HG02588 (cell line): ENCODE results near the gene FGGY.
"Not testable (repeated sequence)": the region's sequence is repeated elsewhere in the genome, so short reads cannot be mapped to it uniquely, and the experiment has no call there.

ENCODE experiments used
- ATAC-seq: cut with Tn5 transposase; IDR thresholded peaks from one replicate; pipeline ENCODE4 v1.9.1; 2021; ENCODE audit warnings: mild to moderate bottlenecking, moderate library complexity; ENCODE audit not compliant: unreplicated experiment

FGGY gene

DNA sequence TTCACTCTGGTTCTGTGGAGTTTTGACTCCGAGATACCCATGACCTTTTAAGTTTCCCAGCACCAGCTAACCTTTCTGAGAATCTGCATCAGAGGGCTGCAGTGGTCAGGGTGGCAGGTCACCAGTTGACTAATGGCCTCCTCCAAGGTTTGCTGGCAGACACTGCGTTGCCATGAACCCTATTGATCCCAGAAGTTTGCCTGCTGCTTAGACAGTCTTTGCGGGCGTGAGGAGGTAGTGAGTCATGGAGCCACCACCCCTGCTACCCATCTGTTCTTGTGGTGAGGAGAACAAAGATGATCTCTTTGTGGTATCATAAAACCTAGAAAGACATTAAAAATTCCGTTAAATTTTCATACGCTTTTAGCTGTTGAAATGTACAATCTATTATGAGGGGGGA, 180.4 kb downstream of the FGGY start:
- no peak for ATAC-seq

DNA sequence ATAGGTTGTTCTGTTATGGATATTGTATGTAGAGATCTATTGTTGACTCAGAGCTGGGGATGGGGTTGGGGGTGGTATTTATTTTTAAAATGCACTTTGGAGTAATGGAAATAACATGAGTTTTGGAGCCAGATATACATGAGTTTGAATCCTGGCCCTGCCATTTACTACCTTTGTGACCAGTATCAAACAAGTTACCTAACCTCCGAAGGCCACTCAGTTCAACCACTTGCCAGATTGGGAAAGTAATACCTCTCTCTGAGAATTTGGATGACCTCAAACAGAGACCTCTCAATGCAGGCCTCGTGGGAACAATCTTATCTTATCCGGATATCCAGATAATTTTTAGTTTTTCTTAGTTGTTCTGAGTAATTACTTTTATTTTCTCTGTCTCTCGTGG, 181.0 kb downstream of the FGGY start:
- no peak for ATAC-seq

DNA sequence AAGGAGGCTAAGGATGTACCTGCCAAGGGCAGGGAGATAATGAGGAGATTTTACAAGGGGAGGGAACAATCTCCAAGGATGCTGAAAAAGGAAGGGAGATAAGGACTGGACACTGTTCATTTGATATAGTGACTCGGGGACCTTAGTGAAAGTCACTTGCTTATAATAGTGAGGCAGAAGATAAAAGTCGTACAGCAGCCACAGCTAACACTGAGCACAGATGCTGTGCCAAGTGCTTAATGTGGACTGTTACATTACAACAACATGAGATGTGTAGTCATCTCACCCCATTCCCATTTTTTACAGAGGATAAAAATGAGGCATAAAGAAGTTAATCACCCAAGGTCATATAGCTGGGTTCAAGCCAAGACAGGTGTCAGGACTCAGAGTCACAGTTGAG, 181.9 kb downstream of the FGGY start:
- no peak for ATAC-seq

- no peak for ATAC-seq
These were observed 183.4 kb downstream of the FGGY start for GRCh38 chr1:59480188-59480888.

GRCh38 chr1:59481881-59482505, 185.1 kb downstream of the FGGY start:
- no peak for ATAC-seq

- ATAC-seq, result no peak
These were observed 186.1 kb downstream of the FGGY start for GRCh38 chr1:59482986-59483385.

GRCh38 chr1:59484096-59484495, 187.2 kb downstream of the FGGY start:
- no peak for ATAC-seq

DNA sequence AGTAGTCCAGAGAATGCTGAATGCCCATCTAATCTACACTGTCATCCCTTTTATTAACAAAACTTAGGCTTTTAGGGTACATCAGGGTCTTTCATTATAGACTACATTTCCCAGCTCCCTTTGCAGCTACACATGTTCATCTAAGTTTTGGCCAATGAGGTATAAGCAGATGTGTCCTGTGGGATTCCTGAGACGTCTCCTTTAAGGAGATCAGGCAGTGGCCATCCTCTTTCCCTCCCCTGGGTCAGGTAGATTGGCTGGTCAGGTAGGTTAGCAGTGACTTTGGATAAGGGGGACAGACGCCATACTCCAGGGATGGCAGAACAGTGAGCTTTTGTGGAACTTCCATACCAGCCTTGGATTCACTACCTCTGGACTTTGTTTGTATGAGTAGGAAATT, 188.3 kb downstream of the FGGY start:
- no peak for ATAC-seq

DNA sequence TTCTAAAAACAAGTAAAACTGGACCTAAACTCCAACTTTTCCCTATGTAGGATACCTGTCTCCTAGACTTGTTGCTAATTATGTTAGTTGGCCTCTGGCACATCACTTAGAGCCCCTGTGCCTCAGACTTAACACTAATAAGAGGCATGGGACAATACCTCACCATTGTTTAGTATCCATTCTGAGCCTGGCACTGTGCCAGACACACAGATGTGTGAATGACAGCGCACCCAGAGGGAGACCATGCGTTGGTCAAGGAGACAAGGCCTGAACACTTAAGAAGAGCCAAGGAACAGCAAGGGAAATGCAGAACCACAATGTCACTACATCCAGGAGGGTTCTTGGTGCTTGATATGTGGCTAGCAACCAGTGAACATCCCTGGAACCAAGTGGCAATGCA, 189.1 kb downstream of the FGGY start:
- no peak for ATAC-seq

- no peak for ATAC-seq
These were observed 189.7 kb downstream of the FGGY start for GRCh38 chr1:59486615-59487014.

GRCh38 chr1:59487335-59488031, 190.6 kb downstream of the FGGY start:
- ATAC-seq, result no peak

GRCh38 chr1:59492500-59492899, 195.6 kb downstream of the FGGY start:
- ATAC-seq, result no peak

- ATAC-seq, result no peak
These were observed 197.4 kb downstream of the FGGY start for GRCh38 chr1:59494145-59494833.

DNA sequence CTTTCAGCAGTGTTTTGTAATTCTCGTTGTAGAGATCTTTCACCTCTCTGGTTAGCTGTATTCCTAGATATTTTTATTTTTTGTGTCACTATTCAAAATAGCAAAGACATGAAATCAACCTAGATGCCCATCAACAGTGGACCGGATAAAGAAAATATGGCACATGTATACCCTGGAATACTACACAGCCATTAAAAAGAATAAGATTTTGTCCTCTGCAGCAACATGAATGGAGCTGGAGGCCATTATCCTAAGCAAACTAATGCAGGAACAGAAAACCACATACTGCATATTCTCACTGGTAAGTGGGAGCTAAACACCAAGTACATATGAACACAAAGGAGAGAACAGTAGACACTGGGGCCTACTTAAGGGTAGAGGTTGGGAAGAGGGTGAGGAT, 199.3 kb downstream of the FGGY start:
- ATAC-seq, result not testable (repeated sequence)

- ATAC-seq, result no peak
These were observed 200.7 kb downstream of the FGGY start for GRCh38 chr1:59497616-59498015.

GRCh38 chr1:59498640-59499039, 201.7 kb downstream of the FGGY start:
- ATAC-seq, result no peak

DNA sequence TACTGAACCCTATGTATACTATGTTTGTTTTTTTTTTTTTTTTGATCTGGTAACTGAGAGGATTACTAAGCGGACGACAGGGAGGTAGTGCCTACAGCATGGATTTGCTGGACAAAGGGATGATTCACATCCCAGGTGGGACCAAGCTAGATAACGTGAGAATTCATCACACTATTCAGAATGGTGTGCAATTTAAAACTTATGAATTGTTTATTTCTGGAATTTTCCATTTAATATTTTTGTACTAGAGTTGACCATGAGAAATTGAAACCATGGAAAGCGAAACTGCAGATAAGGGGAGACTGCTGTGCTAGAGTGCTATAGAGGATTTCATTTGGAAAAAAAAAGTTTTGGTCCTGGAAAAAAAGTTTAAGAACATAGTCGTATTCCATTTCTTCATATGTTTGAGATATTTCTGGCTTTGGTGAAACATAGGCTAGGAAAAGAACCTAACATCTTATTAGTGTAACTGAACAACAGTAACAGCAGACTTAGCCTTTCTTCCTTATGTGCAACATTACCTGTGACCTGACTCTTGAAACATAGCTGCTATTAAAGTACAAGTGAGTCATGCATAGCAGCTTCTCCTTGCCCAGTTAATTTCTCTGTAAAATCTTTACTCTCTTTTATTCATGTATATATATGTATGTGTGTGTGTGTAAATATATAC, 202.5 kb downstream of the FGGY start:
- no peak for ATAC-seq

- no peak for ATAC-seq
These were observed 203.2 kb downstream of the FGGY start for GRCh38 chr1:59499943-59500569.

GRCh38 chr1:59500950-59501742, 204.3 kb downstream of the FGGY start:
- no peak for ATAC-seq
